Peyer's patch (tissue), 4 donors: Measurements from ENCODE around the gene AOAH.

Source experiments
- CTCF ChIP-seq, 6 experiments: fragments of 450-650 bp in 4 of 6; fragments of 200-600 bp in 2 of 6; sonication (generic) in 1 of 6; IDR thresholded peaks; one replicate each; pipeline ENCODE4 v1.5.1; 2017 to 2019; ENCODE audit warnings: antibody characterized with exemption in 6 of 6, mild to moderate bottlenecking in 3 of 6, moderate library complexity in 1 of 6
- POLR2A ChIP-seq, 2 donors: fragments of 450-650 bp; IDR thresholded peaks; one replicate each; pipeline ENCODE4 v1.5.1; 2017; ENCODE audit warnings: antibody characterized with exemption in 2 of 2, mild to moderate bottlenecking in 2 of 2, moderate library complexity in 2 of 2

GRCh38 chr7:36475011-36475342 is 249.3 kb downstream of the AOAH start:
- TF ChIP-seq CTCF (IDR thresholded peaks at IDR 0.05), result no peak
- no peak for TF ChIP-seq POLR2A (IDR thresholded peaks at IDR 0.05)
